GM10266 (cell line): ENCODE measurements around the gene RINL.
"Not testable (repeated sequence)": the region's sequence is repeated elsewhere in the genome, so short reads cannot be mapped to it uniquely, and the experiment has no call there.

Experiments used
- DNase-seq: peaks from one replicate; pipeline ENCODE4 v3.0.0; 2012; ENCODE audit errors: extremely low spot score
- CTCF ChIP-seq: IDR thresholded peaks from 2 replicates; pipeline ENCODE4 v1.5.1; 2012; ENCODE audit warnings: mild to moderate bottlenecking, low read depth; ENCODE audit not compliant: control insufficient read depth, insufficient read depth; ENCODE audit errors: missing control alignments

Gene RINL

GRCh38 chr19:38894968-38895367 lies 16.9 kb upstream of the RINL start:
- no peak for TF ChIP-seq CTCF

GRCh38 chr19:38893341-38893771 lies 15.3 kb upstream of the RINL start:
- no peak for TF ChIP-seq CTCF
- no peak for DNase-seq

More at GRCh38 chr19:38894968-38895367, 16.9 kb upstream of the RINL start:
- DNase-seq: no peak

GRCh38 chr19:38892841-38893240 lies 14.8 kb upstream of the RINL start:
- DNase-seq: no peak
- TF ChIP-seq CTCF: no peak

DNA sequence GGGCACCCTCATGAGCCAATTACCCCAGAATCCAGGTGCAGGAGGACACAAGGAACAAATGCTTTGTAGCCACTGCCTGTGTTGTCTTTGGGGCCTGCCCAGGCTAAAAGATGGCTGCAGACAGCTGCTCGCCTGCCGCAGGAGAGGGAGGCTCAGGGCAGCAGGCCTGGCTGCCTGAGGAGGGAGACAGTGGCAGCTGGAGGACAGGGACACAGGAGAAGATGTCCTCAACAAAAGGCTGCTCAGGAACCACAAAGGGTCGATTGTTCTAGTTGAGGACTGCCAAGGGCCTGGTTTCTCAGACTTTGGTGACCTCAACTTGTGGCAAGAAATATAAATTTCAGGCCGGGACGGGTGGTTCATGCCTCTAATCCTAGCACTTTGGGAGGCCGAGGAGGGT lies 13.7 kb upstream of the RINL start:
- TF ChIP-seq CTCF: no peak
- DNase-seq: no peak

- no peak for TF ChIP-seq CTCF
Observed at GRCh38 chr19:38890686-38891085, 12.6 kb upstream of the RINL start.

DNA sequence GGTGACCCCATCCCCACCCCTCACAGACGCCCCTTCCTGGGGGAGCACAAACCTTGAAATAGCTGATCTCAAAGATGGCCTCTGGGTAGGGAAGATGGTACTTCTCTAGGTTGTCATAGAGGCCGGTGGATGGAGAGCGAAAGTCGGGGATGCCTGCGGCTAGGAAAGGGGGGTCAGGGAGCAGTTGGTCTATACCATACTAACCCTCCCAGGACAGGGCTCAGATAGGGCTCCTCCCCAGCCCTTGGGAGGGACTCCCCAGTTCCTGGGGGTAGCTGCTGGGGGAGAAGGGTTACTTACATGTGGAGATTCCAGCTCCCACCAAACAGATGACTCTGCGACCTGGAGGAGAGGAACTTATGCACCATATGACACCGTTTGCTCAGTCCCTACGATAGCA lies 11.7 kb upstream of the RINL start:
- no peak for TF ChIP-seq CTCF
- no peak for DNase-seq

More at GRCh38 chr19:38890686-38891085, 12.6 kb upstream of the RINL start:
- no peak for DNase-seq

GRCh38 chr19:38888876-38889275 lies 10.8 kb upstream of the RINL start:
- DNase-seq: no peak

GRCh38 chr19:38884691-38885090 lies 6.6 kb upstream of the RINL start:
- not testable (repeated sequence) for DNase-seq

More at GRCh38 chr19:38888876-38889275, 10.8 kb upstream of the RINL start:
- no peak for TF ChIP-seq CTCF
